ENCODE results near the gene NEK8.
A peak's percentile ranks its signal among the peaks of the same experiment; 100 is the strongest.
"Not testable (repeated sequence)": the region's sequence is repeated elsewhere in the genome, so short reads cannot be mapped to it uniquely, and the experiment has no call there.

Gene NEK8

DNA sequence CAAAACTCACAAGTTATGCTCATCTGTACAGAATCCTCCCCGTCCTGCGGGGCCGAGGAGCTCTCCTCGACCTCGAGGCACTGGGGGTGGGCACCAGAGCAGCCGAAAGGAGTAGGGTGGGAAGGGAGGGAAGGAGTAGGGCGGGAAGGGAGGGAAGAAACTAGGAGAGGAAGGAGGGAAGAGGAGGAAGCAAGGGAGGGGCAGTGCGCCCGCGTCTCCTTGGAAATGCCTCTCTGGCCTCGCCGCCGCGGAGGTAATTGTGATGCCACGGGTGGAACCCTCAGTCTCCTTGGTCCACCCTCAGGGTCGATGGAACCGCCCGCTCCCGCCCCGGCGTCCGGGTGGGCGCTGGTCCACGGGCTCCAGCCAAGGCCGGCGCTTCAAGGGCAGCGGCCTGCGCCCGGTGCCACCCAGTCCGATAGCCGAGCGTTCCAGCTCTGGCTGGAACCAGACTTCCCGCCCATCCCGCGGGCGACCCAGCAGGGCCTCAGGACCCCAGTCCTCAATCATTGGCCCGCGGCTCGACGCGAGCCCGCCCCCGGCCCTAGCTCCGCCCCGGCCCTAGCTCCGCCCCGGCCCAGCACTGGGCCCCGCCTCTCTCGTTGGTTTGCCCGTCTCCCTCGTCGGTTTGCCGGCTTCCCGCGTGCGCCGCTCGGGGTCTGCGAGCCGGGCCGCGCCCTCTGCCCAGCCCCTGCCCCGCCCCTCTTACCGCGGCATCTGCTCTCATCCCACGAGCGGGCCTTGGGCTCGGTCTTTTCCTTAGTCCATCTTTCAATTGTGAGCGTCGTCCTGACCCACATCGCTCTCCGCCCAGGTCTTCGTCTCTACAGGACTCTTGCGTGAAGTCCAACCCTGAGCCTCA lies 17.5 kb upstream of the NEK8 start:
- DNase-seq (ENCODE audit: low spot score) = peak; percentile 81
- FAIRE-seq = no peak

DNA sequence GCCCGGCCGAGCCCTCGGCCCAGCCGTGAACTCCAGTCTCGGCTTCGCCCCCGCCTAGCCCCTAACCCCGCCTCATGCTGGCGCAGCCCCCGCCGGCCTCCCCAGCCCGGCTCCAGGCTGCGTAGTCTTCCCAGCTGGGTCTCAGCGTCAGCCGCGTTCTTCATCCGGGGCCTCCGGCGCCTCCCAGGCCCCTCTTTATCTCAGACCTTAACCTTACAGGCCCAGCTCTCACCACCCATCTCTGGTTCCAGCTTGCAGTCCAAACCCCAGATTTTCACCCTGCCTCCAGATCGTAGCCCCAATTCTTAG lies 16.9 kb upstream of the NEK8 start, which contains the start of gene PROCA1:
Gene PROCA1 (minus strand): TSS at position 166 of the 309 bp plus-strand sequence. CDS start 228 bp downstream, outside the sequence.
- no peak for DNase-seq (ENCODE audit: low spot score)
- FAIRE-seq = no peak

DNA sequence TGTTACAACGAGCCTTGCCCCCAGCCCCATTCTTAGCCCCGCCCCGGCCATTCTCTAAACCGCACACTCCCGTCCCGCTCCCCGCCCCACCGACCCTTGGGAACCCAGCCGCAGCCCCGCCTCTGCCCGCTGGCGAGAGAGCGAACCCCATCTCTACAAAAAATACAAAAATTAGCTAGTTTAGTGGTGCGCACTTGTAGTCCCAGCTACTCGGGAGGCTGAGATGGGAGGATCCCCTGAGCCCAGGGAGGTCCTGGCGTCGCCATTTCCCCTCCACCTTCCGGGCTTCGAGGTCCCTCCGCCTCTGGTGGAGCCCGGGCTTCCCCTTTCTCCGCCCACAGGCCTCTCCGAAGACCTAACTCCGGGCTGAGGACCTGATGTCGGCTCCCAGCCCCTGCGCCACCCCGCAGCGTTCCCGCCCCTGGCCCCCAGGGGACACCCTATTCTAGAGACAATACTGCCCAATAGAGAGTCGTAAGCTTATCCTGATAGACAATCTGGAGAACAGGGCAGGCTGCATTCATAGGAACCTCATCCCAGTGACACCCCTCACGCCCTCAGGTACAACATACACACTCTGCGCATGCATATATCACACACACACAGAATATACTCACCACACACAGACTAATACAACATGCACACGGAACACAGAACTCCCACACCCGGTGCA lies 16.4 kb upstream of the NEK8 start:
- DNase-seq (ENCODE audit: low spot score) = no peak
- no peak for FAIRE-seq

DNA sequence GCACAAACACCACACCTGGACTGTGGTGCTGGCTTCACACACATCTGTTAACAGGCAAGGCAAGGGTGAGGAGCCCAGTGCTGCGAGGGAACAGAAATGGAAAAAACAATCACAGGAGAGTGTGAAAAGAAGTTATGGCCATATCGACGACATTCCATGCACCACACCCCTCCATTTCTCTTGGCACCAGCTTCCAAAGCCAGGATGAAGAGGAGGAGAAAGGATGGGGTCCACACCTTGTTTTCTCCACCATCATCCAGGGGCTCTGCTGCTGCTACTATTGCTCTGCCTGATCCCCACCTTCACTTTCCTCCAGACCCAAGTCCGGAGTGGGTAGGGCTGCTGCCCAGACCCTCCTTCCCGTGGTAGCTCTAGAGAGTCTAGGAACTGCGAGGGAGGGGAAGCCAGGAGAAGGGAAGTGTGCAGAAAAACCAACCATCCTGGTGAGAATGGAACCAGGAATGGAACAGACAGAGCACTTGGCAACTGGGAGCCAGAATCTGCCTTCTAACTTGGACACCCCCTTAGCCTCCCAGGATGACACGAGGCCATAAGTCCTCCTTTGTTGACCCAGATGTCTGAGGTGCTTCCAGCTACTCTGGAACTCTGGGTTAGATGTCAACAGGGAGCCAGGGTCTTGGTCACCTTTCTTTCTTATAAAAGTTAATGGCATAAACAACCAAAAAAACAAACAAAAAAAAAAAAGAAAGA lies 15.7 kb upstream of the NEK8 start:
- FAIRE-seq = no peak
- no peak for DNase-seq (ENCODE audit: low spot score)

DNA sequence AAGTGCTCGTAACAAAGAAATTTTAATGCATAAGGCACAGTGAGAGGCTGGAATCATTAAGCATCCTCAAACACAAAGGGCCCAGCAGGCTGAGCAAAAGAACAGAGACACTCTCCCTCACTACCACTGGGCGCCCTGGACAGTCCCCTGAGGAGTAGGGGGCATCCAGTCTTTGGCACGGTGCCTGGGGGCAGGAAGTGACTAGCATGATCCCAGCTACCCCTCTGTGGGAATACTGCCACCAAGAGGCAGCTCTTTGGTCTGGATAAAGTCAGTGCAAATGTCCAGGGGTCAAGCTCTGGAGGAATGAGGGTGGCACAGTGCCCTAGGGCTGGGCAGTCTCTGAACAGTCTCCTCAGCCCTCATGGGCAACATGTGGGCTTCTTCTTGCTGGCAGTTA lies 14.3 kb upstream of the NEK8 start:
- DNase-seq (ENCODE audit: low spot score) (no peak), FAIRE-seq (no peak)

DNA sequence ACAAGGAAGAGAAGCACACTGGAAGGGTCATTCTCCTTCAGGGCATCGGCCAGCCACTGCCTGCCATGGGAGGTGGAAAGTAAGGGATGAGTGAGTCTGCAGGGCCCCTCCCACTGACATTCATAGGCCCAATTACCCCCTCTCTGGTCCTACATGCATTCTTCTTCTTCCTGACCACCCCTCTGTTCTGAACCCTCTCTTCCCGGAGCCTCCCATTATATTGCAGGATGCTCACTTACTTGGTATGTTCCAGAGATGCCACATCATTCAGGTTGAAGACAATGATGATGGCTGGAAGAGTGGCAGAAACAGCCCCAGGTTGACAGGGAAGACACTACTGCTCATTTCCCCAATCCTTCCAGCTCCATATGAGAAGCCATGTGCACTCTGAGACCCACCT lies 13.4 kb upstream of the NEK8 start:
- no peak for DNase-seq (ENCODE audit: low spot score)
- no peak for FAIRE-seq

DNA sequence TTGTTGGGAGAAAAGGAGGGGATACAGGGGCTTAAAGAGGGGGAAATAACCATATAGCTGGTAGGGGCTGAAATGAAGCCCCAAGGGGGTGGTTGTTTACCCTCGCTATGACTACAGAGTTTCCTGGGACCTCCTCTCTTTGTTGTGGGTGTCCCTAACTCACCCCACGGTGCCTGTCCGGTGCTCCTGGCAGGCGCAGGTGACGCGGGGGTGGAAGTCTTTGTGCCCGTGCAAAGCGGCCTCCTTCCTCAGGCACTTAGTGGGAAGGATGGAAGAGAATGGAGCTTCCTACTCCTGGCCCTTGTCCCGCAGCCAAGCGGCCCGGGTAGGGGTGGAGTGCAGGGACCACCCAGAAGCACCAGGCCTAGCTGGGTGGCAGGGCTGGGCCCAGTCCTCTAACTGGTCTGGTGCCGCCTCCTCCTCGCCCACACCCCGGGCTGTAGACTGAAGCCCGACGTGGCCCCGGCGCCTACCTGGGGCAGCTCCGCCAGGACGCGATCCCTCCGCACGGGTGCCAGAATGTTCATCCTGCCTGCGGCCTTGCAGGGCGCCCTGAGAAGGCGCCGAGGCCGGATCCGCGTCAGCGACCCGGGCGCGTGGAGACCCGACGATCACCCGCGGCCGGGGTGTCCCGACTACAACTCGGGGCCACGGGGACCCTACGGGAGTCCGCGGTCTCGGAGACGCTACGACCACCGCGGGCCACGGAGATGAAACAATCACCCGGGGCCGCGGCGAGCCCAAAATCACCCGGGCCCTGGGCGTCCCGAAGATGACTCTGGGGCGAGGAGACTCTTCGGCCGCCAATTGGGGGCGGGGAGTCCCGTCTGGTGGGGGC lies 11.6 kb upstream of the NEK8 start:
- DNase-seq (ENCODE audit: low spot score) (peak; percentile 5), FAIRE-seq (no peak)

DNA sequence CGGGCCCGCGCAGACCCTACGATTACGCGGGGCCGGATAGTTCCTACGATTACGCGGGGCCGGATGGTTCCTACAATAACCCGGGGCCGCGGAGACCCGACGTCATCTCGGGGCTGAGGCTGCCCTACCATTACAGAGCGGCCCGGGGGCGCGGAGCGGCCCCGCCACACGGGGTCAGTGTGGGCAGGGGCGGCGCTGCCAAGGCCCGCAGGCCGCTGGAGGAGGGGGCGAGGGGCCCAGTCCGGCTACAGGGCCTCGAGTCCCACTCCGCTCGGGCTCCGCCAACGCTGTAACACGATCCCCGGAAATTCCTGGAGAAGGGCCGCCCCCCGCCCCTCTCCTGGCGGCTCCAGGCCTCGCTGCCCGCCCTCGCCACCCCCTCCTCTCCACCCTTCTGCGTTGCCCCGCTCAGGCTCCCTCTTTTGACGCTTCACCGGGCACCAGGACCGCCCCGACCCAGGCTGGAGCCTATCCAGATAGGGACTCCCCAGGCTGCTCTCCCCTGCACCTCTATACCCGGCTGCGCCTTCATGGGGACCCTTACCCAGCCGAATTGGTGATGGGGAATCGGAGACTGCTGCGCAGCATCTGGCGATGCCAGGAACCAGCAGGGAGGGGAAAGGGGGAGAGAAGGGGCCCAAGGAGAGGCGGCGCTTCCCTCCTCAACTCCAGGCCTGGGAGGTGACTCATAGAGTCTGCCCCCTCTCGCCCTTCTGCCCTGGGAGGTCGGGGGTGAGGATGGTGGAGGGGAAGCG lies 10.8 kb upstream of the NEK8 start, which contains the start of gene RAB34:
Gene RAB34 (minus strand): TSS at position 291 of the 755 bp plus-strand sequence. CDS start 602 bp downstream, outside the sequence.
- no peak for FAIRE-seq

DNA sequence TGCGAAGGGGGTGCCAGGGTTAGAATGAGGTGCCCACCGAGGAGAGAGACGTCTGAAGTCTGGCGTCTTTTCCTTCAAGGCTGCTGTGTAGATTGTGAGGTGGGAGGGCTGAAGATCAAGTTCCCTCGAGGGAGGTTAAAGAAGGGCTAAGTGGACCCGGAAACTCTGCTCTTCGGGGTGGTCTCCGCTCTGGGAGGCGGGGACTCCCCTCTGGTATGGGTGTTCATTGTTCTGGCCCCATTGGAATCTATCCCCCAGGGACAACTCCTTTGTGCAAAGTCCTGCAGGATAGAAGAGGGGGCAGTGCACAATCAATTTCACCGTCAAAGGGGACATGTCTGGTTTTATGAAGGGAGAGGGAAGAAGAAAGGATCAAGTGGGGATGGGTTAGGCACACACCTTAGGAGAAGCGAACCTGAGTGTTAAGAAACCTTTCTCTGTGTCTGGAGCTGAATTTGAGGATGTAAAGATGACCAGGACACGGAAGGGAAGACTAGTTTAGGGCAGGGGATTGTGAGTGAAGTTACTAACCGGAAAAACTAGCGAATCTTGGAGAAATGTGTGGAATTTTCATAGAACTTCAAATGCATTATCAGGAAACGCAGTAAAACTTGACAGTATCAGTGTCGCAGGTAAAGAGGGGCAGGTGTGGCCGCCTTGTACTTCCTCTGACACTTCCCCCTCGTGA lies 10.1 kb upstream of the NEK8 start:
- no peak for FAIRE-seq
- peak; percentile 8 for DNase-seq (ENCODE audit: low spot score)

More for the DNA sequence above, 10.8 kb upstream of the NEK8 start, which contains the start of gene RAB34:
- peak; percentile 74 for DNase-seq (ENCODE audit: low spot score)

DNA sequence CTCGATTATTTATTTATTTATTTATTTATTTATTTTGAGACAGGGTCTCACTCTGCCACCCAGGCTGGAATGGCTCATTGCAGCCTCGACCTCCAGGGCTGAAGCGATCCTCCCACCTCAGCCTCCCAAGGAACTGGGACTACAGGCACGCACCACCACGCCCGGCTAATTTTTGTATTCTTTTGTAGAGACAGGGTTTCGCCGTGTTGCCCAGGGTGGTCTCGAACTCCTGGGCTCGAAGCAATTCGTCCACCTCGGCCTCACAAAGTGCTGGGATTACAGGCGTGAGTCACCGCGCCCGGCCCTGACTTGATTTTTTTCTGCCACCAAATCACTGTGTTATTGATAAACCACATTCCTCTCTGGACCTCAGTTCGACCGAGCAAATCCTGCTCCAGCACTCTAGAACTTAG lies 9.6 kb upstream of the NEK8 start:
- FAIRE-seq = no peak
- no peak for DNase-seq (ENCODE audit: low spot score)

DNA sequence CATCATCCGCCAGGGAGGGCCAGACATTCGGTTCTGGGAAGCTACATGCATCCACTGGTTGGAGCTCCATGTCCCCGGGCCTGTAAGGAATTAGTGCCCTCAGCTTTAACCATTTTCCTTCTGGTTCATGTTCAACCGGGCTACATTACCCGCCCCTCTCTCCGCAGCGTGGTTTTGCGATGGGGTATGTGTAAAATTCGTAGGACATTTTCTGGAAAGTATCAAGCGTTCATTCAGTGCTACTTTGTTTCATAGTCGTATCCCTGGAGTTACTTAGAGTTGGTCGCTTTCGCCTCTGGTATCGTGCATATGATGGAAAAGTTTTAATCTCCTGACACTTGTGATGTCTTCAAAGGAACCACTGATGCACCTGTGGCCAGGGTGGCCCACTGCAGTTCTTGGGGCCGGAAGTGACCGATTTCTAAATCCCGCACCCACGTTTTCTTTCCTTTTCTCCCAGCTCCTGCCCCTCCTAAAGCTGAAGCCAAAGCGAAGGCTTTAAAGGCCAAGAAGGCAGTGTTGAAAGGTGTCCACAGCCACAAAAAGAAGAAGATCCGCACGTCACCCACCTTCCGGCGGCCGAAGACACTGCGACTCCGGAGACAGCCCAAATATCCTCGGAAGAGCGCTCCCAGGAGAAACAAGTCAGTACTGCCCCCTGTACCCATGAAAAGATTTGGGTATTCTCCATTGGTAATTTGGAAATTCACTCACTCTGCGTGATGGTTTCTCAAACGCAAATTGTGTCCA lies 8.2 kb upstream of the NEK8 start:
- FAIRE-seq = no peak
- peak; percentile 8 for DNase-seq (ENCODE audit: low spot score)

DNA sequence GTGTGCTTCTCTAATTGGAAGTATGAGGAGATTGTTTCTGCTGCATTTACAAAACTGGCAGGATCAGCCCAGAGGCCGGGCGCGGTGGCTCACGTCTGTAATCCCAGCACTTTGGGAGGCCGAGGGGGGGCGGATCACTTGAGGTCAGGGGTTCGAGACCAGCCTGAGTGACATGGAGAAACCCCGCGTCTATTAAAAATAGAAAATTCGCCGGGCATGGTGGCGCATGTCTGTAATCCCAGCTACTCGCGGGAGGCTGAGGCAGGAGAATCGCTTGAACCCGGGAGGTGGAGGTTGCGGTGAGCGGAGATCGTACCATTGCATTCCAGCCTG lies 7.6 kb upstream of the NEK8 start:
- DNase-seq (ENCODE audit: low spot score); FAIRE-seq: not testable (repeated sequence)

DNA sequence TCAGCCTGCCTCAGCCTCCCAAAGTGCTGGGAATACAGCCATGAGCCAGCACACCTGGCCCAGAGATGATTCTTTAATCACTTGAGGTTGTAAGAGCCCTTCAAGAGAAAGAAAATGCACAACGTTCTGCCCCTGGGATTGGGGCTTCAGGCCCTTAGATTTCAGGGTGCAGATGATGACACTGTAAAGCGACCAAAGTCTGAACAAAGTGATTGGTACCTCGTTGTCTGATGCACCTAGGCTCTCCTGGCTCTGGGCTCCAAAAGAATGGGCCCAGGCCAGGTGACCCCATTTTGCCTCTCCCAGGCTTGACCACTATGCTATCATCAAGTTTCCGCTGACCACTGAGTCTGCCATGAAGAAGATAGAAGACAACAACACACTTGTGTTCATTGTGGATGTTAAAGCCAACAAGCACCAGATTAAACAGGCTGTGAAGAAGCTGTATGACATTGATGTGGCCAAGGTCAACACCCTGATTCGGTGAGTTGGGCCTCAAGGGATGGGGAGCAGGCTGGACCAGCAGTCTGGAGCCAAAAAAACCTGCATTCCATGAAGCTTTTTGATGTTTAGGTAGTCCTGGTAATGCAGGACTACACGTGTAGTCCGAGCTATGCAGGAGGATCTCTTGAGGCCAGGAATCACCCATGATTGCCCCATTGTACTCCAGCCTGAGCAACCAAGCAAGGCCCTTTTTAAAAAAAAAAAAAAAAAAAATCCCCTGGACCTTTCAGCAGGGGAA lies 6.0 kb upstream of the NEK8 start:
- DNase-seq (ENCODE audit: low spot score) = no peak
- FAIRE-seq = no peak

DNA sequence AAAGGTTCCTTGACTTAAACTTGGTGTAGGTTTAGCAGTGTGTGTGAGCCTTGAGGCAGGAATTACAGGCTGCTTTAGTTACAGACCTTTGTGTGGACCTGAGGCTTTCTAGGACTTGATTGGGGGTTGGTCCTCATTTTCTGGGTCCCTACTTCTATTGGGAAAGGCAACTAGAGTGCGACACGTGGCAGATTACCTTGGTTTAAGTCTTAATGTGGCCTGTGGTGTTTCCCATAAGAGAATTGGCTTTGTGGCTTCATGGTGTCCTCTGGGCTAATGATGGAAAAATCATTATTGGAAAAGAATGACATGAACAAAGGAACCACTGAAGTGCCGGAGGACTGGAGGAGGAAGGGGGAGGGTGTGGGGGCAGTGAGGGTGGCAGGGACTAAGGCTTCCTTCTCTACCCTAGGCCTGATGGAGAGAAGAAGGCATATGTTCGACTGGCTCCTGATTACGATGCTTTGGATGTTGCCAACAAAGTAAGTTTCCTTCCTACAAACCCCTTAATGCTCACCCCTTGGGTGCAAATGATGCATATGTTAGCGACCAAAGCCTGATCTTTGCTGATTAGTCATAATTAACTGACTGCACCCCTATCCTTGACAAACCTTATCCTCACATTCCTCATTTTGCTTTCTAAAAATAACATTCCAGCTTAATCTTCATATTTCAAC lies 5.3 kb upstream of the NEK8 start:
- DNase-seq (ENCODE audit: low spot score) = no peak
- no peak for FAIRE-seq

DNA sequence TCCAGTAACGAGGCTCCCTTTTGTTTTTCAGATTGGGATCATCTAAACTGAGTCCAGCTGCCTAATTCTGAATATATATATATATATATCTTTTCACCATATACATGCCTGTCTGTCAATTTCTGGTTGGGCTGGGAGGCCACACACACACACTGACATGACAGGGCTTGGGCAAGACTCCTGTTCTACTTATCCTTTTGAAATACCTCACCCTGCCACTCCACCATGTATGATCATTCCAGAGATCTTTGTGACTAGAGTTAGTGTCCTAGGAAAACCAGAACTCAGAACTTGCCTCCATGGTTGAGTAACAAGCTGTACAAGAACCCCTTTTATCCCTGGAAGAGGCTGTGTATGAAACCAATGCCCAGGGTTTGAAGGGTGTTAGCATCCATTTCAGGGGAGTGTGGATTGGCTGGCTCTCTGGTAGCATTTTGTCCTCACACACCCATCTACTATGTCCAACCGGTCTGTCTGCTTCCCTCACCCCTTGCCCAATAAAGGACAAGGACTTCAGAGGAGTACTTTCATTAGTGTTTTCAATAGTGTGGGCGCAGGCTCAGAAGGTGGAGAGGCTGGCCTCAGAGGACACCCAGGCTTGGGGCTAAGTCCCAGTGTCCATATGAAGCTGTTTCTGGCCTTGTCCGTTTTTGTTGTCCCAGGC lies 4.6 kb upstream of the NEK8 start:
- not testable (repeated sequence) for DNase-seq (ENCODE audit: low spot score); FAIRE-seq

DNA sequence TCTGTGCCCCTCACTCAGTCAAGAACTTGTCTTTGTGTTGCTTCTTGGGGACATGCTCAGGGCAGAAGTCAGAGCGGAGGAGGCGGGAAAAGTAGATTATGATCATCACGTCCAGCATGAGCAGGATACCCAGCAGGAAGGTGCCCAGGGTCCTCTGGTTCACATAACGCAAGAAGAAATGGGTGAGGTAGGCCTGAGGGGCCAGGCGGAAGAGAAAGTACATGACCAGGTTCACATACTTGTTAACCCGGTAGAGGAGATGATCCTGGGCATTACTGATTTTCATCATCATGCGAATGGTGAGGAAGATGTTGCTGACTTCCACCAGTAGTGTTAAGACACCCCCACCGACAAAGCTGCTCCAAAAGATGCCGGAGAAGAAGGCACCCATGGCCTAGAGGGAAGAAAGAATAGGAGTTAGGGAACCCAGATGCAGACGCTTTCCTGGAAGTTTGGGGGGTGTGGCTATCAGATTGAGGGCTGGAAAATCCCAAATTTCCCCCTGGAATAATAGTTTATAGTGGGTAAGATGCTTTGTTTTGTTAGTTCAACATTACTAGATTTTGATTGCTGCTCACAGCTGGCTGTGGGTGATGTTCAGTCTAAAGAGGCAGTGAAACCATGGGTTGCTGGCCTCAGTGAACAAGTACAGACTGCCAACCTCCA lies 4.0 kb upstream of the NEK8 start:
- no peak for DNase-seq (ENCODE audit: low spot score)

DNA sequence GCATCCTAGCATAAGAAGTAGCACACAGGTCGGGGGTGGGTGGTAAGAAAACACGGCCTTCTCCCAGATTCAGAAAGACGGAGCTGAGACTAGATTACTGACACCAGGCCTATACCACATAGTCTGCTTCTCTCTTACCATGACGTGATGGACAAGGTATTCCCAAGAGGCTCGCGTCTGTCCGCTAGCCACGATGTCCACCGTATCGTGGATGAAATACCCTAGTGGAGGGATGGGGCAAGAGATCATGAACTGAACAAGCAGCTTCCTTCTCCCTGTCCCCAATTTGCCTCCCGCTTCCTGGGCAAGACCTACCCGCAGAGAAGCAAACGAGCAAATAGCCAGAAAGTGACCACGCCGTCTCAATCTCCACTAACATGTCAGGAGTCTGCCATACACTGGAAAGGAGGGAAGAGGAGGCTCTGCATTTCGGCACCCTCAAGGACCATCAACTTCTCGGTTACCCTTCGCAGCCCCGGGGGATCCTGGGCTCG lies 3.4 kb upstream of the NEK8 start:
- FAIRE-seq (no peak), DNase-seq (ENCODE audit: low spot score) (peak; percentile 67)

More for the DNA sequence above, 4.0 kb upstream of the NEK8 start:
- no peak for FAIRE-seq
